K562 (cell line): ENCODE measurements around the gene ADD1. TPM values are rescaled to one million over a fixed set of nuclear protein-coding genes. Genes with fewer than 3 reads are reported as not detected.

Experiments
- ATAC-seq: fragments of 200-7000 bp; cut with Tn5 transposase; 3 replicates; pipeline ENCODE4 v1.9.1; 2020; ENCODE audit warnings: moderate library complexity
- BruUV-seq: library from RNA; stranded (reverse); fragments of 400-500 nt; replicated peaks from 2 replicates; lab custom pipeline; 2021; lab: Mats Ljungman, UMichigan
- CTCF ChIA-PET: fragments of 300-600 bp; formaldehyde crosslinking; extraction: SDS; loops from one replicate; lab custom pipeline; 2021; ENCODE audit warnings: low intra/inter-chr PET ratio; lab: Yijun Ruan, JAX
- POLR2A ChIA-PET: fragments of 300-600, 350-650 bp; sonication (Branson Sonifier 250); formaldehyde crosslinking; extraction: SDS; loops from one replicate; lab custom pipeline; 2021; ENCODE audit warnings: antibody characterized with exemption, inconsistent platforms; lab: Yijun Ruan, JAX
- DNase-seq, 4 experiments: peaks; one replicate each; pipeline versions ENCODE4 v3.0.0 to v3.0.0-alpha.2; 2011 to 2018; ENCODE audit warnings: low spot score in 3 of 4, mixed read lengths in 3 of 4; ENCODE audit errors: extremely low read depth in 1 of 4
- FAIRE-seq: peaks from 2 replicates; lab custom pipeline; 2011; peaks lifted over from hg19 to GRCh38; lab: Jason Lieb, UNC
- H2AFZ ChIP-seq: 2 replicates; pipeline ENCODE4 v1.6.0; 2011; ENCODE audit warnings: low read depth, low read length, control low read depth, inconsistent platforms
- H3K27ac ChIP-seq: fragments of 200-600 bp; 3 replicates; pipeline ENCODE4 v1.8.0; 2011; ENCODE audit warnings: low read depth, mild to moderate bottlenecking, control low read depth, inconsistent platforms, low read length, moderate library complexity, mixed read lengths; ENCODE audit errors: extremely low read depth
- H3K27me3 ChIP-seq, 2 experiments: fragments of 300-600 bp in 1 of 2; 2 replicates in 1 of 2; 3 replicates in 1 of 2; pipeline versions ENCODE4 v1.6.0 to v1.8.0; 2011; ENCODE audit warnings: inconsistent platforms in 2 of 2, low read length in 2 of 2, mild to moderate bottlenecking in 1 of 2, mixed read lengths in 1 of 2, moderate library complexity in 1 of 2; ENCODE audit not compliant: control insufficient read depth in 2 of 2, insufficient read depth in 2 of 2
- H3K36me3 ChIP-seq: fragments of 300-600 bp; 3 replicates; pipeline ENCODE4 v1.8.0; 2011; ENCODE audit warnings: mild to moderate bottlenecking, low read length, inconsistent platforms; ENCODE audit not compliant: control insufficient read depth, insufficient read depth
- H3K4me1 ChIP-seq, 2 experiments: fragments of 200-600 bp in 1 of 2; replicated peaks in 1 of 2; 2 replicates in 1 of 2; 3 replicates in 1 of 2; pipeline versions ENCODE4 v1.5.1 to v1.8.0; 2011; ENCODE audit warnings: inconsistent platforms in 2 of 2, low read length in 2 of 2, mild to moderate bottlenecking in 1 of 2, mixed read lengths in 1 of 2, moderate library complexity in 1 of 2; ENCODE audit not compliant: control insufficient read depth in 2 of 2, insufficient read depth in 2 of 2
- H3K4me2 ChIP-seq: 2 replicates; pipeline ENCODE4 v1.6.1; 2011; ENCODE audit warnings: low read length, control low read depth, inconsistent platforms, mixed read lengths; ENCODE audit not compliant: insufficient read depth
- H3K4me3 ChIP-seq: fragments of 200-600 bp; sonication (generic), shearing (Covaris generic); 2 replicates; pipeline ENCODE4 v1.5.1; 2016; ENCODE audit warnings: control low read depth, inconsistent platforms
- H3K79me2 ChIP-seq: fragments of 200-600 bp; 3 replicates; pipeline ENCODE4 v1.8.0; 2011; ENCODE audit warnings: low read length, inconsistent platforms; ENCODE audit not compliant: control insufficient read depth, insufficient read depth
- H3K9ac ChIP-seq, 2 experiments: 2 replicates each; pipeline versions ENCODE4 v1.6.0 to v1.6.1; 2011; ENCODE audit warnings: low read depth in 2 of 2, low read length in 2 of 2, control low read depth in 1 of 2, inconsistent platforms in 1 of 2, mild to moderate bottlenecking in 1 of 2, mixed read lengths in 1 of 2; ENCODE audit not compliant: insufficient read depth in 1 of 2
- H3K9me1 ChIP-seq: one replicate; pipeline ENCODE4 v1.6.0; 2011; ENCODE audit warnings: inconsistent platforms, mild to moderate bottlenecking, low read length, moderate library complexity; ENCODE audit not compliant: control insufficient read depth, insufficient read depth
- H3K9me3 ChIP-seq: replicated peaks from 2 replicates; pipeline ENCODE4 v1.5.1; 2011; ENCODE audit warnings: low read depth, low read length, inconsistent platforms; ENCODE audit not compliant: control insufficient read depth, insufficient read depth
- H4K20me1 ChIP-seq: replicated peaks from 2 replicates; pipeline ENCODE4 v1.6.1; 2011; ENCODE audit warnings: low read length, inconsistent platforms, mixed read lengths; ENCODE audit not compliant: control insufficient read depth, insufficient read depth
- CBX5 ChIP-seq: IDR thresholded peaks from 2 replicates; pipeline ENCODE4 v1.6.1; 2014; ENCODE audit warnings: low read depth, borderline replicate concordance
- CHD1 ChIP-seq: fragments of 200-600 bp; sonication (generic); IDR thresholded peaks from one replicate; pipeline ENCODE4 v1.6.1; 2012; ENCODE audit warnings: mild to moderate bottlenecking, moderate library complexity, low read length, inconsistent platforms
- FOXM1 ChIP-seq, 2 experiments: fragments of 450-650 bp in 1 of 2; sonication (generic) in 1 of 2; formaldehyde crosslinking in 1 of 2; IDR thresholded peaks; 2 replicates each; pipeline versions ENCODE4 v1.6.1 to v1.9.0; 2017 to 2022; ENCODE audit warnings: low read depth in 2 of 2, mild to moderate bottlenecking in 2 of 2, missing genetic modification reagents in 1 of 2, moderate library complexity in 1 of 2
- JUND ChIP-seq, 2 experiments: IDR thresholded peaks; 2 replicates in 1 of 2; 3 replicates in 1 of 2; pipeline ENCODE4 v1.6.1; 2011; ENCODE audit warnings: borderline replicate concordance in 2 of 2, low read depth in 2 of 2, low read length in 2 of 2, improper control_type of control experiment in 1 of 2, missing biosample characterization in 1 of 2, missing genetic modification characterization in 1 of 2, missing genetic modification reagents in 1 of 2
- KDM1A ChIP-seq, 2 experiments: fragments of 450-650 bp; IDR thresholded peaks; 2 replicates each; pipeline ENCODE4 v1.6.1; 2016; ENCODE audit warnings: mild to moderate bottlenecking in 2 of 2
- MECOM ChIP-seq: fragments of 250-450 bp; sonication (Bioruptor Pico); IDR thresholded peaks from 2 replicates; pipeline ENCODE4 v1.8.0; 2022; ENCODE audit warnings: inconsistent platforms
- MTA2 ChIP-seq: fragments of 450-650 bp; IDR thresholded peaks from 2 replicates; pipeline ENCODE4 v1.6.1; 2016; ENCODE audit warnings: low read depth
- POLR2H ChIP-seq: IDR thresholded peaks from 2 replicates; pipeline ENCODE4 v1.6.1; 2016; ENCODE audit warnings: missing genetic modification characterization, low read depth, mild to moderate bottlenecking, control low read depth, missing compliant biosample characterization, moderate library complexity
- POU5F1 ChIP-seq: fragments of 150-350 bp; IDR thresholded peaks from 2 replicates; pipeline ENCODE4 v1.6.1; 2014; ENCODE audit warnings: borderline replicate concordance, low read length, low read depth, mild to moderate bottlenecking; ENCODE audit not compliant: partially characterized antibody
- RBFOX2 ChIP-seq: fragments of 200-400 bp; formaldehyde crosslinking; IDR thresholded peaks from 2 replicates; pipeline ENCODE4 v1.6.1; 2017; ENCODE audit warnings: low read depth, mild to moderate bottlenecking, low read length, moderate library complexity
- RCOR1 ChIP-seq, 2 experiments: IDR thresholded peaks; 2 replicates each; pipeline ENCODE4 v1.6.1; 2012; ENCODE audit warnings: low read depth in 2 of 2, low read length in 2 of 2, borderline replicate concordance in 1 of 2, improper control_type of control experiment in 1 of 2
- SIN3A ChIP-seq, 2 experiments: fragments of 150-350 bp in 1 of 2; IDR thresholded peaks; 2 replicates each; pipeline ENCODE4 v1.6.1; 2011 to 2016; ENCODE audit warnings: borderline replicate concordance in 2 of 2, low read depth in 2 of 2, low read length in 2 of 2, mild to moderate bottlenecking in 2 of 2, moderate library complexity in 2 of 2; ENCODE audit not compliant: control insufficient read depth in 1 of 2
- SMAD4 ChIP-seq: fragments of 250-450 bp; sonication (Bioruptor Pico); conservative IDR thresholded peaks from 2 replicates; pipeline ENCODE4 v1.8.0; 2021; ENCODE audit warnings: inconsistent platforms, mild to moderate bottlenecking, moderate library complexity
- SUPT5H ChIP-seq: fragments of 450-650 bp; IDR thresholded peaks from 2 replicates; pipeline ENCODE4 v1.6.1; 2016
- TBL1XR1 ChIP-seq, 2 experiments: IDR thresholded peaks; 2 replicates each; pipeline ENCODE4 v1.6.1; 2012; ENCODE audit warnings: improper control_type of control experiment in 2 of 2, low read length in 2 of 2, mild to moderate bottlenecking in 1 of 2
- TCF3 ChIP-seq: sonication (generic); formaldehyde crosslinking; IDR thresholded peaks from 2 replicates; pipeline ENCODE4 v1.4.0; 2020; ENCODE audit warnings: mild to moderate bottlenecking, missing genetic modification reagents
- TGIF2 ChIP-seq: sonication (generic); formaldehyde crosslinking; IDR thresholded peaks from 2 replicates; pipeline ENCODE4 v1.8.1; 2022; ENCODE audit warnings: mild to moderate bottlenecking, missing genetic modification reagents, moderate library complexity
- ZNF175 ChIP-seq: fragments of 200-800 bp; sonication (Bioruptor generic); IDR thresholded peaks from 2 replicates; pipeline ENCODE4 v1.6.1; 2016; ENCODE audit warnings: low read depth, mild to moderate bottlenecking, missing genetic modification characterization, missing compliant biosample characterization
- ZNF263 ChIP-seq: sonication (generic); formaldehyde crosslinking; IDR thresholded peaks from 2 replicates; pipeline ENCODE4 v1.8.0; 2022; ENCODE audit warnings: mild to moderate bottlenecking, missing genetic modification reagents, borderline replicate concordance
- ZNF316 ChIP-seq: fragments of 450-650 bp; IDR thresholded peaks from 2 replicates; pipeline ENCODE4 v1.6.1; 2016
- ZNF668 ChIP-seq: fragments of 250-450 bp; sonication (Bioruptor Pico); IDR thresholded peaks from 2 replicates; pipeline ENCODE4 v1.8.0; 2022; ENCODE audit warnings: mild to moderate bottlenecking, inconsistent platforms
- WGBS: fragments of 100-300 bp; shearing (Covaris generic); methylation state at CpG from one replicate; pipeline ENCODE4 v1.1.6; 2016; ENCODE audit warnings: low coverage, mixed read lengths; ENCODE audit not compliant: insufficient coverage; ENCODE audit errors: missing lambda C conversion rate; 5-methylcytosine and 5-hydroxymethylcytosine counted together
- in situ Hi-C: fragments of 300-500 bp; cut with MboI; formaldehyde crosslinking; loops from 4 replicates; pipeline ENCODE4 v1.15.0; 2018; ENCODE audit warnings: inconsistent platforms, mixed read lengths
- intact Hi-C: fragments of 100-400 bp; cut with micrococcal nuclease; formaldehyde crosslinking; loops from 2 replicates; pipeline ENCODE4 v1.14.2; 2022
- polyA plus RNA-seq, 8 experiments: library from polyadenylated mRNA; depleted of rRNA in 4 of 8; stranded (reverse) in 5 of 8; unstranded in 3 of 8; fragments of >200 nt; fragmentation: Nextera tagmentation in 2 of 8; fragmentation: Illumina TruSeq in 1 of 8; extraction: Ambion mirVana in 2 of 8; extraction: Trizol in 1 of 8; gene quantifications; 2 replicates each; pipeline versions ENCODE4 v1.2.1 to v1.2.3, GENCODE V29; 2011 to 2014; ENCODE audit warnings: inconsistent platforms in 1 of 8, missing spikeins in 1 of 8
- total RNA-seq, 7 experiments: library from RNA; depleted of rRNA in 6 of 7; stranded (reverse); fragments of >200 nt in 6 of 7; fragmentation: Illumina TruSeq in 2 of 7; extraction: Trizol in 2 of 7; gene quantifications; 2 replicates each; pipeline versions ENCODE4 v1.2.1 to v1.2.3, GENCODE V29; 2011 to 2021; ENCODE audit warnings: low replicate concordance in 1 of 7
- TF ChIP-seq, protein P1 (sequence below): sonication (generic); formaldehyde crosslinking; IDR thresholded peaks from 2 replicates; pipeline ENCODE4 v1.8.0; 2022; ENCODE audit warnings: mild to moderate bottlenecking, missing genetic modification reagents

ADD1 gene
- total and polyA plus RNA-seq, 9 of the 15 experiments (the other 6 are each of a cell fraction or from before 2014, with no cell fraction given), result 17.5 to 153 (median 74.0) TPM

DNA sequence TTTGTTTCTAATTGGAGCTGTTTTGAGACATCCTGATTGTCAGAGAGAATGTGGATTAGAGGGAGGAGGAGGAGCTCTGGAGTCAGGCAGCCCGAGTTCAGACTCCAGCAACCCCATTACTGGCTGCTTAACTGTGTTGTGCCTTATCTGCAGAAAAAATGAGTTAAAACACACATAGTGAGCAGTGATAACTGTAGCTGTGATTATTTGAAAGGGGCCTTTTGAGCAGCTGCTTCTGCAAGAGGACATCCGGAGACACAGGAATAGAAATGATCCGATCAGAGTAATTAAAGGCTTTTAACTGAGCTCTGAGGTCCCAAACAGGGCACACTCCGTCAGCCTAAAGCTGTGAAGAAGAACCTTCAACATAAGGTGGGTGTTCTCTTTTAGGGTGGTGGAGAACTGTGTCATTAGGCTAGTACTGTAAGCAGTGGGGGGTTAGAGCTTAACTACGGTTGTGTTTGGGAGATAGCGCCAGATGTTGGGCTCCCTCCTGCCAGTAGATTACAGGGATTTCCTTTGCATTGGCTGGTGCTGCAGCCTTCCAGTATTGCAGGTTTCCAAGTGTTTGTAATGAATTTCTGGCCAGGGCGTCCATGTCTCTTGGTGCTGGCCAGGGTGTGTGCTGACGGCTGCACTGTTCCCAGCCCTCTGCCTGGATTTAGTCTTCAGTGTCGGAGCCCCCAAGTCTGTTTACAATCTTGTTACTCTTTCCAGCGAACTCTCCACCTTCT is 24.3 kb downstream of the ADD1 start:
- H3K36me3 ChIP-seq, result peaks cover 8% of the 10 kb centered on the region; the same call in 1 of the 3 replicates
- FAIRE-seq (peak; percentile 87), ATAC-seq (peak; percentile 93), DNase-seq (peak; percentile 64 to 86 (median 76))
- H2AFZ ChIP-seq, result no peak overlapping the region
- H3K4me1 ChIP-seq, result peaks cover 22 to 46% of the 10 kb centered on the region in 2 experiments
- WGBS, result 1% methylated on average over 10 of the region's 10 CpGs
- in situ Hi-C loops, result no loop called here
- H3K9me1 ChIP-seq, result peaks cover 6% of the 10 kb centered on the region
- H4K20me1 ChIP-seq, result peaks cover 49% of the 10 kb centered on the region
- H3K79me2 ChIP-seq, result peaks cover 87% of the 10 kb centered on the region
- no peaks in the 10 kb centered on the region for H3K9me3 ChIP-seq
- intact Hi-C loops, result loop anchor here (5.0 kb wide), 1 partner anchor 76 kb away; the partner anchor contains the start of gene SH3BP2
- peak overlapping the region; percentile 11; the same call in 1 of the 3 replicates for H3K27ac ChIP-seq
- ChIA-PET CTCF (no interaction called here), POLR2A (interaction anchor here (0.5 to 1.6 kb wide), 9 partner anchors 8 to 89 kb away, joined by 3 to 11 read pairs (median 3); no protein-coding TSS in a partner anchor)
- H3K9ac ChIP-seq, result no peak overlapping the region
- H3K4me3 ChIP-seq, result no peak overlapping the region
- no peaks in the 10 kb centered on the region for H3K27me3 ChIP-seq
- peak overlapping the region; percentile 50 for H3K4me2 ChIP-seq
- BruUV-seq, result no TSS peak
- TF ChIP-seq JUND (IDR thresholded peaks at IDR 0.05; ENCODE audit: borderline replicate concordance, low read depth, low read length) (peak; percentile 14; the same call in 1 of the 2 replicates), JUND (tag; IDR thresholded peaks at IDR 0.05; ENCODE audit: borderline replicate concordance, low read depth, low read length) (no peak; the same call in 2 of the 3 replicates), SUPT5H (no peak), MECOM (CRISPR knock-in tag) (no peak), POU5F1 (no peak), MTA2 (peak; percentile 81), TBL1XR1 (IDR thresholded peaks at IDR 0.05; ENCODE audit: low read length in 2 of 2) (peak in 1 of 2 experiments; percentile 82; a peak in 2 of 4 replicates), TCF3 (CRISPR knock-in tag) (peak; percentile 94), KDM1A (IDR thresholded peaks at IDR 0.05) (peak; percentile 99 to 100), RCOR1 (IDR thresholded peaks at IDR 0.05; ENCODE audit: borderline replicate concordance in 1 of 2, low read depth in 2 of 2, low read length in 2 of 2) (peak; percentile 94 to 99), FOXM1 (IDR thresholded peaks at IDR 0.05; ENCODE audit: low read depth) (peak; percentile 94), FOXM1 (CRISPR knock-in tag; IDR thresholded peaks at IDR 0.05; ENCODE audit: low read depth) (no peak), CHD1 (no peak), SIN3A (IDR thresholded peaks at IDR 0.05; ENCODE audit: borderline replicate concordance in 2 of 2, control insufficient read depth in 1 of 2, low read depth in 2 of 2, low read length in 2 of 2) (no peak), RBFOX2 (no peak), TGIF2 (CRISPR knock-in tag) (no peak), SMAD4 (peak; percentile 85), ZNF316 (peak; percentile 46; the same call in 1 of the 2 replicates), ZNF175 (CRISPR knock-in tag) (peak; percentile 88), POLR2H (tag) (no peak), ZNF263 (CRISPR knock-in tag) (peak; percentile 51; the same call in 1 of the 2 replicates), CBX5 (no peak), ZNF668 (CRISPR knock-in tag) (no peak)
- TF ChIP-seq, protein P1, sequence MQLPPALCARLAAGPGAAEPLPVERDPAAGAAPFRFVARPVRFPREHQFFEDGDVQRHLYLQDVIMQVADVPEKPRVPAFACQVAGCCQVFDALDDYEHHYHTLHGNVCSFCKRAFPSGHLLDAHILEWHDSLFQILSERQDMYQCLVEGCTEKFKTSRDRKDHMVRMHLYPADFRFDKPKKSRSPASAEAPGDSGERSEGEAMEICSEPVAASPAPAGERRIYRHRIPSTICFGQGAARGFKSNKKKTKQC (CRISPR knock-in tag), result no peak
